Activated naive CD4-positive, alpha-beta T cell treated with anti-CD3 and anti-CD28 coated beads for 36 hours (primary cell): ENCODE results near the gene ANKRD44. TPM values are rescaled to one million over a fixed set of nuclear protein-coding genes. Genes with fewer than 3 reads are reported as not detected.

Source experiments
- CTCF ChIA-PET: fragments of 350-600 bp; sonication (Branson Sonifier 250); formaldehyde crosslinking; loops from one replicate; lab custom pipeline; 2021; ENCODE audit warnings: antibody characterized with exemption; lab: Charles Lee
- DNase-seq: peaks from one replicate; pipeline ENCODE4 v3.0.0-alpha.2; 2020
- H3K27ac Mint-ChIP-seq: one replicate; pipeline ENCODE4 v1.8.0; 2021; ENCODE audit warnings: mild to moderate bottlenecking, mixed read lengths
- H3K27me3 Mint-ChIP-seq: one replicate; pipeline ENCODE4 v1.8.0; 2021; ENCODE audit warnings: low read depth, mixed read lengths
- H3K36me3 Mint-ChIP-seq: one replicate; pipeline ENCODE4 v1.8.0; 2021; ENCODE audit warnings: low read depth, mixed read lengths
- H3K4me1 Mint-ChIP-seq: one replicate; pipeline ENCODE4 v1.8.0; 2021; ENCODE audit warnings: low read depth, mixed read lengths
- H3K4me3 Mint-ChIP-seq: one replicate; pipeline ENCODE4 v1.8.0; 2021; ENCODE audit warnings: mild to moderate bottlenecking, moderate library complexity, mixed read lengths
- H3K9me3 Mint-ChIP-seq: one replicate; pipeline ENCODE4 v1.8.0; 2021; ENCODE audit warnings: mixed read lengths
- intact Hi-C: fragments of 100-400 bp; cut with micrococcal nuclease; formaldehyde crosslinking; loops from one replicate; pipeline ENCODE4 v1.15.1; 2023
- total RNA-seq, 2 experiments: library from RNA; stranded (reverse); gene quantifications; one replicate each; pipeline ENCODE4 v1.2.3, GENCODE V29; 2021

Gene ANKRD44
- total RNA-seq, 2 experiments from 2014 or later, result 87.8 to 101 TPM

DNA sequence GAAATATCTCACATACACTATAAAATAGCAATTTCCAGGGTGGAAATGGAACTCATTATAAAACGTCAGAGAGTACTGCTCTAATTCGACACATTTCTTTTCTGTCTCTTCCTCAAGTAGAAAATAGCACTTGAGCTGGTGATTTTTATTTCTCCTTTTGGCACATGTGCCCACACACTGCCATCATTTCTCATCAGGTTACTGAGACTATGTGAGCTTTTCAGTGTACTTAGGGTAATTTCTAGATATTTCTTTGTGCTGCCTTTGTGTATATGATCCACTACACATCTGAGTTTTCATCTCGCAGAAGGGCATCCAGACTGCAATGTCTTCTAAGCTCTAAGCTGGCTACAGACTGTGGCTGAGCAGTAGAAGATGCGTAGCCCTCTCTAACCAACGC, 321.9 kb downstream of the ANKRD44 start:
- peaks cover 7% of the 10 kb centered on the region for H3K9me3 Mint-ChIP-seq
- peaks cover 82% of the 10 kb centered on the region for H3K4me1 Mint-ChIP-seq
- H3K36me3 Mint-ChIP-seq, result peaks cover 43% of the 10 kb centered on the region
- no peak for DNase-seq
- CTCF ChIA-PET, result interaction anchor here (0.6 to 1.2 kb wide), 3 partner anchors 29 to 62 kb away, joined by 3 to 4 read pairs (median 4); no protein-coding TSS in a partner anchor
- peak overlapping the region; percentile 98 for H3K27ac Mint-ChIP-seq
- H3K4me3 Mint-ChIP-seq, result peak overlapping the region; percentile 3
- intact Hi-C loops, result loop anchor here (1.0 to 10.0 kb wide), 13 partner anchors 26 to 1426 kb away; partner anchors contain the start of genes ANKRD44, CCDC150, COQ10B and GTF3C3
- no peaks in the 10 kb centered on the region for H3K27me3 Mint-ChIP-seq

DNA sequence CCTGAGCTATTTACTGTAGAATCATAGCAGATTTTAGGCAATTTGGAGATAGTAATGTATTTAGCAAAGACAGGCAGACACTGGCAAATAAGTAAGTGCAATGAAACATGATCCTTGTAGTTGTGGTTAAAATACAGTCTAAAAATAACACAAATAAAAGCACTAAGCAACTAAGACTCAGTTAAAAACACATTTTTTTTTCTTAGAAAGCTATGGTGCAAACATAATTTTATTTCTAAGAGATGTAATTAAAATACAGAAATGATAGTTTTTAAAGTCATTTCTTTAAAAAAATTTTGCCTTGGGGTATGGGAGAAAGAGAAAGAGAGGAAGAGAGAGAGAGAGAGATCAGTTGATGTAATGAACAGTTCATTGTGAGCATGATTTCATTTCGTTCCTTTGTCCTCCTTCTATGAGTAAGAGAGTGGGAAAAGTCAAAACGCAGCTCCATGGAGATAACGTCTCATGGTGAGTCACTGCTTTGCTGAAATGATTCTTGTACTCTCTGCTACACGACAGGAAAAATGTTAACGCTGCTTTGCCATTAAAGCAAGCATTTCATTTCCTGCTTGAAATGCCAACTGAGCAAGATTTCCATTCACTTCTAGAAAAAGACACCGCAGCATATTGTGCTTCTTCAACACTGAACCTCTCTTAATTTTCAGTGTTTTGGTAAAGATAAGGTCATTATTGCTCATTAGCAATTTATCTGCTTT, 322.8 kb downstream of the ANKRD44 start:
- Mint-ChIP-seq H3K27me3 (no peaks in the 10 kb centered on the region), H3K4me3 (peak overlapping the region; percentile 17), H3K27ac (peak overlapping the region; percentile 98), H3K9me3 (peaks cover 7% of the 10 kb centered on the region), H3K4me1 (peaks cover 78% of the 10 kb centered on the region), H3K36me3 (peaks cover 38% of the 10 kb centered on the region)
- CTCF ChIA-PET, result interaction anchor here (0.6 to 1.2 kb wide), 3 partner anchors 28 to 60 kb away, joined by 3 to 5 read pairs (median 4); no protein-coding TSS in a partner anchor
- intact Hi-C loops, result loop anchor here (1.0 to 10.0 kb wide), 12 partner anchors 26 to 1426 kb away; partner anchors contain the start of genes ANKRD44, COQ10B, GTF3C3 and HSPE1
- peak; percentile 76 for DNase-seq

DNA sequence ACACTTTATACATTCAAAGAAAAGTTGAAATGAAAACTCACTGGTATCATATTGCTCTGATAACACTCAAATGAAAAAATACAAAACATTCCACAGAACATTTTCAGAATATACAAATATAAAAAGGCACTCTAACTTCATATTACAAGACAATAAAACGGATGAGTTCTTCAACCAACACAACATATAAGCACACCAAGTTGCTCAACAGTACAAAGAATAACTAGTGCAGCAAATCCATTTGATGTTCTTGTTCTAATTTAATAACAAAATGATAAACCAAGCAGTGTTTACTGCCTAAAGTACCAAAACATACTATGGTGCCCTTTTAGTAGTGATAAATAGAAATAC, 323.3 kb downstream of the ANKRD44 start:
- peak overlapping the region; percentile 98 for H3K27ac Mint-ChIP-seq
- H3K27me3 Mint-ChIP-seq, result no peaks in the 10 kb centered on the region
- H3K4me3 Mint-ChIP-seq, result no peak overlapping the region
- peaks cover 35% of the 10 kb centered on the region for H3K36me3 Mint-ChIP-seq
- H3K4me1 Mint-ChIP-seq, result peaks cover 75% of the 10 kb centered on the region
- CTCF ChIA-PET, result interaction anchor here (0.9 kb wide), 1 partner anchor 59 kb away, joined by 5 read pairs; no protein-coding TSS in a partner anchor
- peaks cover 11% of the 10 kb centered on the region for H3K9me3 Mint-ChIP-seq
- intact Hi-C loops, result loop anchor here (5.0 to 10.0 kb wide), 4 partner anchors 610 to 1425 kb away; no protein-coding TSS in a partner anchor
- no peak for DNase-seq

GRCh38 chr2:196985511-196986183, 324.9 kb downstream of the ANKRD44 start:
- peak overlapping the region; percentile 57 for H3K27ac Mint-ChIP-seq
- CTCF ChIA-PET, result interaction anchor here (0.9 to 1.0 kb wide), 2 partner anchors 30 to 235 kb away, joined by 3 read pairs; no protein-coding TSS in a partner anchor
- H3K36me3 Mint-ChIP-seq, result peaks cover 22% of the 10 kb centered on the region
- DNase-seq, result no peak
- H3K27me3 Mint-ChIP-seq, result no peaks in the 10 kb centered on the region
- peaks cover 62% of the 10 kb centered on the region for H3K4me1 Mint-ChIP-seq
- intact Hi-C loops, result loop anchor here (5.0 to 10.0 kb wide), 4 partner anchors 608 to 1423 kb away; no protein-coding TSS in a partner anchor
- no peak overlapping the region for H3K4me3 Mint-ChIP-seq
- peaks cover 14% of the 10 kb centered on the region for H3K9me3 Mint-ChIP-seq

DNA sequence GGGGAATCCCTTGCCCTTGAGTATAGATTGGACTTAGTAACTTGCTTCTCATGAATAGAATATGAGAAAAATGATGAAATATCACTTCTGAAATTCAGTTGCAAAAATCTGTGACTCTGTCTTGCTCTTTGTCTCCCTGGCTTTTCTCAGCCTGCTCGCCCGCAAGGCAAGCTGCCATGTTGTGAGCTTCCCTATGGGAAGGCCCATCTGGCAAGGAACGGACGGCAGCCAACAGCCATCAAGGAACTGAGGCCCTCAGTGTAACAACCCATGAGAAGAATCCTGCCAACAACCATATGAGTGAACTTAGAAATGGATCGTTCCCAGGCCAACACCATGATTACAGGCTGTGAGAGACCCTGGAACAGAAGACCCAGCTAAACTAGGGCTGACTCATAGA, 325.7 kb downstream of the ANKRD44 start:
- CTCF ChIA-PET, result interaction anchor here (1.0 to 1.4 kb wide), 2 partner anchors 11 to 234 kb away, joined by 3 read pairs; no protein-coding TSS in a partner anchor
- H3K4me1 Mint-ChIP-seq, result peaks cover 54% of the 10 kb centered on the region
- peaks cover 18% of the 10 kb centered on the region for H3K36me3 Mint-ChIP-seq
- no peak overlapping the region for H3K4me3 Mint-ChIP-seq
- intact Hi-C loops, result loop anchor here (5.0 to 10.0 kb wide), 4 partner anchors 608 to 1423 kb away; no protein-coding TSS in a partner anchor
- no peak for DNase-seq
- H3K27ac Mint-ChIP-seq, result peak overlapping the region; percentile 57
- H3K9me3 Mint-ChIP-seq, result peaks cover 14% of the 10 kb centered on the region
- H3K27me3 Mint-ChIP-seq, result no peaks in the 10 kb centered on the region

DNA sequence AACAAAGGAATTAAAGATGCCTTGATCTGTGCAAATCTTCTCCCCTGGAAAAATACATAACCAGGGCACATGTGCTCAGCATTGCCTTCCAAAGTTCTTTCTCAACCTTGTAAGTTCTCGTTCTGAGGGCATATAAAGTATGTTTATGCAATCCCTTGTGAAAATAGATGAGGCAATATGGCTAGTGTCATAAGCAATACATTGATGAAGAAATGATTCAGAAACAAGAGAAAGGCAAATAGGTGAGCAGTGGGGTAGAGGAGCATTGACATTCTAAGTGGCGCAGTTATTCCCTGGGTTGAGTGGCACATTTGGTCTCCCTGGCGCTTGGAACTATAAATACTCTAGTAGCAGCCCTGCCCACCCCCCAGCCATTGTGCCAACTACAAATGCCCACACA, 326.6 kb downstream of the ANKRD44 start:
- H3K4me3 Mint-ChIP-seq, result no peak overlapping the region
- H3K27me3 Mint-ChIP-seq, result no peaks in the 10 kb centered on the region
- peaks cover 14% of the 10 kb centered on the region for H3K9me3 Mint-ChIP-seq
- H3K4me1 Mint-ChIP-seq, result peaks cover 45% of the 10 kb centered on the region
- intact Hi-C loops, result loop anchor here (10.0 kb wide), 1 partner anchor 719 kb away; no protein-coding TSS in a partner anchor
- H3K36me3 Mint-ChIP-seq, result peaks cover 18% of the 10 kb centered on the region
- CTCF ChIA-PET, result interaction anchor here (1.4 kb wide), 1 partner anchor 10 kb away, joined by 3 read pairs; no protein-coding TSS in a partner anchor
- H3K27ac Mint-ChIP-seq, result no peak overlapping the region
- DNase-seq, result no peak

- intact Hi-C loops, result loop anchor here (10.0 kb wide), 1 partner anchor 716 kb away; no protein-coding TSS in a partner anchor
- CTCF ChIA-PET, result interaction anchor here (0.6 kb wide), 1 partner anchor 622 kb away, joined by 3 read pairs; no protein-coding TSS in a partner anchor
Measured at GRCh38 chr2:196980473-196980872, 330.1 kb downstream of the ANKRD44 start.

DNA sequence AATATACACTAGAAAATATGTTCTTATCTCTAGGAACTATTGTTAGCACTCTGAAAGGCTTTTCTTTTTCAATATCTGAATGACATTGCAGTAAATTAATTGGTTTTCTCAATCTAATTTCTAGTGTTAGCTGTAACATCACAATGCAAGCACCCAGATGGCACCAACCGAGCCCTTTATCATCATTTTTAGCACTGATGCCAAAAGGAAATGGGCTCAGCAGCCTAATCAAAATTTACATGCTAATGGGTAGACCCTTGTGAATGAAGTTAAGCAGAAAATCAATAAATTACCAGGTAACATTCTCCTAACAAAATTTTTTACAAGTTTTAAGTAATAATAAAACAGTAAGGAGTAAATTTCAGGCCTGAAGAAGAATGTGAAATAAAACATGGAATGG, 330.6 kb downstream of the ANKRD44 start:
- intact Hi-C loops, result loop anchor here (10.0 kb wide), 1 partner anchor 715 kb away; no protein-coding TSS in a partner anchor
- Mint-ChIP-seq H3K36me3 (peaks cover 2% of the 10 kb centered on the region), H3K9me3 (peaks cover 9% of the 10 kb centered on the region), H3K4me3 (no peak overlapping the region), H3K4me1 (peaks cover 15% of the 10 kb centered on the region), H3K27me3 (no peaks in the 10 kb centered on the region), H3K27ac (no peak overlapping the region)
- DNase-seq, result no peak
- CTCF ChIA-PET, result no interaction called here

More at GRCh38 chr2:196980473-196980872, 330.1 kb downstream of the ANKRD44 start:
- no peak for DNase-seq
- H3K27ac Mint-ChIP-seq, result no peak overlapping the region
- peaks cover 12% of the 10 kb centered on the region for H3K9me3 Mint-ChIP-seq
- H3K4me3 Mint-ChIP-seq, result no peak overlapping the region
- no peaks in the 10 kb centered on the region for H3K27me3 Mint-ChIP-seq
- peaks cover 20% of the 10 kb centered on the region for H3K4me1 Mint-ChIP-seq
- peaks cover 7% of the 10 kb centered on the region for H3K36me3 Mint-ChIP-seq

DNA sequence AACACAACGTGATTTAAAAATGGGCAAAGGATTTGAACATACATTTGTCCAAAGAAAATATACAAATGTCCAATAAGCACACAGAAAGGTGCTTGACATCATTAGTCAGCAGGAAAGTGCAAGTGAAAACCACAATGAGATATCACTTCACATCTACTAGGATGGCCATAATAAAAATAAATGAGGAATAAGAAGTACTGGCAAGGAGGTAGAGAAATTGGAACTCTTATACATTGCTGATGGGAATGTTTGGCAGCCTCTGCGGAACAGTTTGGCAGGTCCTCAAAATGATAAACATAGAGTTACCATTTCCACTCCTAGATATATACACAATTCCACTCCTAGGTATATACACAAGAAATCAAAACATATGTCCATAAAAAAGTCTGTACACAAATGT, 333.1 kb downstream of the ANKRD44 start:
- Mint-ChIP-seq H3K36me3 (no peaks in the 10 kb centered on the region), H3K27ac (no peak overlapping the region), H3K4me3 (no peak overlapping the region), H3K9me3 (peaks cover 4% of the 10 kb centered on the region), H3K27me3 (no peaks in the 10 kb centered on the region), H3K4me1 (peaks cover 9% of the 10 kb centered on the region)
- DNase-seq, result no peak
- intact Hi-C loops, result no loop called here
- CTCF ChIA-PET, result no interaction called here

- intact Hi-C loops, result no loop called here
Measured at GRCh38 chr2:196974970-196975369, 335.6 kb downstream of the ANKRD44 start.

GRCh38 chr2:196971574-196972279, 338.9 kb downstream of the ANKRD44 start:
- CTCF ChIA-PET, result interaction anchor here (0.6 kb wide), 1 partner anchor 406 kb away, joined by 5 read pairs; no protein-coding TSS in a partner anchor
- Mint-ChIP-seq H3K4me3 (no peak overlapping the region), H3K27ac (no peak overlapping the region), H3K27me3 (no peaks in the 10 kb centered on the region), H3K36me3 (no peaks in the 10 kb centered on the region), H3K4me1 (no peaks in the 10 kb centered on the region), H3K9me3 (peaks cover 2% of the 10 kb centered on the region)
- intact Hi-C loops, result no loop called here
- peak; percentile 18 for DNase-seq

More at GRCh38 chr2:196974970-196975369, 335.6 kb downstream of the ANKRD44 start:
- H3K4me3 Mint-ChIP-seq, result no peak overlapping the region
- H3K4me1 Mint-ChIP-seq, result peaks cover 6% of the 10 kb centered on the region
- no peak overlapping the region for H3K27ac Mint-ChIP-seq
- H3K9me3 Mint-ChIP-seq, result no peaks in the 10 kb centered on the region
- CTCF ChIA-PET, result interaction anchor here (1.2 kb wide), 1 partner anchor 9 kb away, joined by 3 read pairs; no protein-coding TSS in a partner anchor
- H3K36me3 Mint-ChIP-seq, result no peaks in the 10 kb centered on the region
- H3K27me3 Mint-ChIP-seq, result no peaks in the 10 kb centered on the region
- DNase-seq, result no peak
